Right lobe of liver (tissue), 4 donors: Measurements from ENCODE around the gene TBC1D13.
A peak's percentile ranks its signal among the peaks of the same experiment; 100 is the strongest.

Experiments used
- CTCF ChIP-seq, 4 donors: fragments of 200-600 bp in 3 of 4; fragments of 450-650 bp in 1 of 4; IDR thresholded peaks; one replicate each; pipeline versions ENCODE4 v1.5.1 to v1.8.0; 2016 to 2022; ENCODE audit warnings: antibody characterized with exemption in 4 of 4, mild to moderate bottlenecking in 2 of 4
- POLR2A ChIP-seq: fragments of 450-650 bp; IDR thresholded peaks from one replicate; pipeline ENCODE4 v1.6.1; 2017; ENCODE audit warnings: antibody characterized with exemption, mild to moderate bottlenecking
- donor health status: DM: no; HTN: no; CAD: no.
- donor health status: DM: no; HTN: no; CAD: no.
- donor health status: DM: no; HTN: yes; CAD: no.

GRCh38 chr9:128818099-128818838 is 31.2 kb downstream of the TBC1D13 start, which contains the start of gene ENDOG:
- TF ChIP-seq CTCF (IDR thresholded peaks at IDR 0.05) (peak; percentile 95 to 99 (median 96)), POLR2A (peak; percentile 83)
